Measurements from ENCODE around the gene C2CD2L. TPM values are rescaled to one million over a fixed set of nuclear protein-coding genes. Genes with fewer than 3 reads are reported as not detected.
"Not testable (repeated sequence)": the region's sequence is repeated elsewhere in the genome, so short reads cannot be mapped to it uniquely, and the experiment has no call there.

The C2CD2L gene
- total RNA-seq, 2 experiments from 2014 or later = 15.9 to 16.3 TPM

DNA sequence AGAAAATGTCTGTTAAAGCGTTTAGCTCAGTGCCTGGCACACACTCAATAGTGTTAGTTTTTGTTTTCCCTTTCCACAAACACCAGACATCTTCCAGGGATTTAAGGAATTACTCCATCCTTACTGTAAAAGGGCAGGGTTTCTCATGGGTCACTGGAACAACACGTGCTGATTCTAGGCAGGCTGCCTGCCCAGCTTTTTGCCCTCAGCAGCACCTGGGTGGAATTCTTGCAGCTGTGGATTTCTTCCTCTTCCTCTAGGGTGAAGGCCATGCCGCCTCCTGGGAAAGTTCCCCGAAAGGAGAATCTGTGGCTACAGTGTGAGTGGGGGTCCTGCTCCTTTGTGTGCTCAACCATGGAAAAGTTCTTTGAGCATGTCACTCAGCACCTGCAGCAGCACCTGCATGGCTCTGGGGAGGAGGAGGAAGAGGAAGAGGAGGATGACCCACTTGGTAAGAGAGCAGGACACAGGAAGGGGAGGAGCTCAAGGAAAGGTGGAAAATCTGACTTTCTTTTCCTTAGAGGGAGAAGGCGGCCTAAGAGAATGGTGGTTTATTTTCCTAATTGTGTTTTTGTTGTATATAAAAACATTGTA, 19.6 kb downstream of the C2CD2L start:
- Mint-ChIP-seq H3K9me3 (ENCODE audit: low read depth) (no peaks in the 10 kb centered on the region), H3K4me1 (peaks cover 25% of the 10 kb centered on the region), H3K27ac (peak overlapping the region; percentile 70), H3K36me3 (ENCODE audit: low read depth) (peaks cover 32% of the 10 kb centered on the region), H3K4me3 (no peak overlapping the region), H3K27me3 (no peaks in the 10 kb centered on the region)
- CTCF ChIA-PET = no interaction called here
- POLR2A ChIA-PET = interaction anchor here (0.6 kb wide), 1 partner anchor 42 kb away, joined by 3 read pairs; the partner anchor contains the start of gene HMBS
- no peak for DNase-seq
- intact Hi-C loops (cut with DNase I, micrococcal nuclease) = loop anchor here in 1 of 2 experiments (5.0 kb wide), 2 partner anchors 71 to 156 kb away; no protein-coding TSS in a partner anchor
- no peak for ATAC-seq

- no peak for ATAC-seq
- ChIA-PET POLR2A (no interaction called here), CTCF (interaction anchor here (0.6 kb wide), 1 partner anchor 24 kb away, joined by 4 read pairs; the partner anchor contains the start of gene C2CD2L)
- DNase-seq = no peak
- peaks cover 33% of the 10 kb centered on the region for H3K36me3 Mint-ChIP-seq (ENCODE audit: low read depth)
- H3K4me1 Mint-ChIP-seq = peaks cover 10% of the 10 kb centered on the region
- intact Hi-C loops (cut with DNase I, micrococcal nuclease) = no loop called here
- no peak overlapping the region for H3K4me3 Mint-ChIP-seq
- no peak overlapping the region for H3K27ac Mint-ChIP-seq
- no peaks in the 10 kb centered on the region for H3K27me3 Mint-ChIP-seq
- no peaks in the 10 kb centered on the region for H3K9me3 Mint-ChIP-seq (ENCODE audit: low read depth)
Observed at GRCh38 chr11:119130662-119131061, 23.5 kb downstream of the C2CD2L start.

DNA sequence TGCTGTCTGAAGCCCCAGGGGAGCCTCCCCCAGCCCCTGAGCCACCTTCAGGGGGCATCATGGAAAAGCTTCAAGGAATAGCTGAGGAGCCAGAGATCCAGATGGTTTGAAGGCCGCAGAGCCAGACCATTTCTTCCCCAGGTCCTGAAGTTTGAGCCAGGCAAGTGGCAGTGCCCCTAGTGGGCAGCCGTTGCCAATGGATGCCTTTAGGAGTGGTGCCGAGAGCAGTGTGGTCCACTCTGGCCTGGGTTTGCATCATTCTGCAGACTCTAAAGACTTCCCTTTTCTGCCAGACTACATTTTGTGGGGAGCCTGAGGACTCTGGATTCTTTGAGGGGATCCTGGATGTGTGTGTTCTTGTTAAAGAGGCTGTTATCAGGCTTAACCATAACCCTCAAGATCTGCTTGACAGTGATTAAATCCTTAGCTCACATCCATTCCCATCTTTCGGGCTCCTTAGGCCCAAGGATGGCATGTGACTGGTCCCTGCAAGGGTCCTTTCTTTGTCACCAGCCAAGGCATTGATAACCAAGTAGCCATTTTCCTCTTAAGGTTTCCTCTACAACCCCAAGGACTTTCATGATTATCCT, 27.3 kb downstream of the C2CD2L start:
- ChIA-PET POLR2A (no interaction called here), CTCF (interaction anchor here (0.6 to 1.3 kb wide), 6 partner anchors 17 to 264 kb away, joined by 3 to 5 read pairs (median 3); partner anchors contain the start of gene C2CD2L)
- H3K4me3 Mint-ChIP-seq = no peak overlapping the region
- H3K36me3 Mint-ChIP-seq (ENCODE audit: low read depth) = peaks cover 25% of the 10 kb centered on the region
- peaks cover 2% of the 10 kb centered on the region for H3K4me1 Mint-ChIP-seq
- ATAC-seq (peak; percentile 60), DNase-seq (peak; percentile 37)
- no peaks in the 10 kb centered on the region for H3K9me3 Mint-ChIP-seq (ENCODE audit: low read depth)
- peaks cover 6% of the 10 kb centered on the region for H3K27me3 Mint-ChIP-seq
- intact Hi-C loops (cut with DNase I, micrococcal nuclease) = no loop called here
- no peak overlapping the region for H3K27ac Mint-ChIP-seq

DNA sequence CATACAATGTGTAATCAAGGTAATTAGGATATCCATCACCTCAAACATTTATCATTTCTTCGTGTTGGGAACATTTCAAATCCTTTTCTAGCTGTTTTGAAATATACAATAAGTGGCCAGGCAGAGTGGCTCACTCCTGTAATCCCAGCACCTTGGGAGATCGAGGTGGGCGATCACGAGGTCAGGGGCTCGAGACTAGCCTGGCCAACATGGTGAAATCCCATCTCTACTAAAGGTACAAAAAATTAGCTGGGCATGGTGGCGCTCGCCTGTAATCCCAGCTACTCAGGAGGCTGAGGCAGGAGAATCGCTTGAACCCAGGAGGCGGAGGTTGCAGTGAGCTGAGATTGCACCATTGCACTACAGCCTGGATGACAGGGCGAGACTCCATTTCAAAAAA, 32.1 kb downstream of the C2CD2L start:
- H3K4me1 Mint-ChIP-seq; POLR2A ChIA-PET; H3K27ac Mint-ChIP-seq; H3K9me3 Mint-ChIP-seq (ENCODE audit: low read depth); intact Hi-C loops (cut with DNase I, micrococcal nuclease); DNase-seq; H3K4me3 Mint-ChIP-seq; ATAC-seq; H3K36me3 Mint-ChIP-seq (ENCODE audit: low read depth): not testable (repeated sequence)
- peaks cover 15% of the 10 kb centered on the region for H3K27me3 Mint-ChIP-seq
- CTCF ChIA-PET = interaction anchor here (1.0 kb wide), 1 partner anchor 9 kb away, joined by 3 read pairs; no protein-coding TSS in a partner anchor

- H3K27me3 Mint-ChIP-seq = peaks cover 33% of the 10 kb centered on the region
- intact Hi-C loops (cut with DNase I, micrococcal nuclease) = loop anchor here in 1 of 2 experiments (2.0 kb wide), 1 partner anchor 52 kb away; no protein-coding TSS in a partner anchor
- H3K27ac Mint-ChIP-seq = no peak overlapping the region
- no peaks in the 10 kb centered on the region for H3K36me3 Mint-ChIP-seq (ENCODE audit: low read depth)
- ChIA-PET POLR2A (no interaction called here), CTCF (interaction anchor here (0.6 to 1.7 kb wide), 5 partner anchors 9 to 178 kb away, joined by 3 to 8 read pairs (median 5); no protein-coding TSS in a partner anchor)
- no peak overlapping the region for H3K4me3 Mint-ChIP-seq
- peaks cover 8% of the 10 kb centered on the region for H3K4me1 Mint-ChIP-seq
- DNase-seq = peak; percentile 58
- no peaks in the 10 kb centered on the region for H3K9me3 Mint-ChIP-seq (ENCODE audit: low read depth)
- ATAC-seq = peak; percentile 35
Observed at GRCh38 chr11:119144825-119145486, 37.8 kb downstream of the C2CD2L start.

DNA sequence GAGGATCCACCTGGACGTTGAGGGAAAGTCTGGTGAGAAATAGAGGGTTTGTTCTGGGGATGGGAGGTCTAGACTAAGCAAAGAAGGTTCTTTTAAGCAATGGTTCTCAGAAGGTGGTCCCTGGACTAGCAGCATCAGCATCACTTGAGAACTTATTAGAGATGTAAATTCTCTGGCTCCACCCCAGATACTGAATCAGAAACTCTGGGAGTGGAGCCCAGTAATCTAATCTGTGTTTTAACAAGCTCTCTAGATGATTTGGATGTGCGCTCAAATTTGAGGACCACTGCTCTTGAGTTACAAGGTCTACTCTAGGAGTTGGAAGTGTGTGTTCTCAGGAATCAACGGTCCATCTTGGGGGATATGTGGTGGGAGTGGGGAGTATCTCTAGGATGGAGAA, 38.4 kb downstream of the C2CD2L start:
- Mint-ChIP-seq H3K9me3 (ENCODE audit: low read depth) (no peaks in the 10 kb centered on the region), H3K36me3 (ENCODE audit: low read depth) (no peaks in the 10 kb centered on the region), H3K27me3 (peaks cover 38% of the 10 kb centered on the region), H3K27ac (no peak overlapping the region), H3K4me3 (no peak overlapping the region), H3K4me1 (peaks cover 8% of the 10 kb centered on the region)
- intact Hi-C loops (cut with DNase I, micrococcal nuclease) = loop anchor here in 1 of 2 experiments (2.0 kb wide), 1 partner anchor 51 kb away; no protein-coding TSS in a partner anchor
- ChIA-PET CTCF (interaction anchor here (0.5 to 1.7 kb wide), 6 partner anchors 9 to 221 kb away, joined by 3 to 8 read pairs (median 4); no protein-coding TSS in a partner anchor), POLR2A (no interaction called here)
- ATAC-seq (no peak), DNase-seq (no peak)

DNA sequence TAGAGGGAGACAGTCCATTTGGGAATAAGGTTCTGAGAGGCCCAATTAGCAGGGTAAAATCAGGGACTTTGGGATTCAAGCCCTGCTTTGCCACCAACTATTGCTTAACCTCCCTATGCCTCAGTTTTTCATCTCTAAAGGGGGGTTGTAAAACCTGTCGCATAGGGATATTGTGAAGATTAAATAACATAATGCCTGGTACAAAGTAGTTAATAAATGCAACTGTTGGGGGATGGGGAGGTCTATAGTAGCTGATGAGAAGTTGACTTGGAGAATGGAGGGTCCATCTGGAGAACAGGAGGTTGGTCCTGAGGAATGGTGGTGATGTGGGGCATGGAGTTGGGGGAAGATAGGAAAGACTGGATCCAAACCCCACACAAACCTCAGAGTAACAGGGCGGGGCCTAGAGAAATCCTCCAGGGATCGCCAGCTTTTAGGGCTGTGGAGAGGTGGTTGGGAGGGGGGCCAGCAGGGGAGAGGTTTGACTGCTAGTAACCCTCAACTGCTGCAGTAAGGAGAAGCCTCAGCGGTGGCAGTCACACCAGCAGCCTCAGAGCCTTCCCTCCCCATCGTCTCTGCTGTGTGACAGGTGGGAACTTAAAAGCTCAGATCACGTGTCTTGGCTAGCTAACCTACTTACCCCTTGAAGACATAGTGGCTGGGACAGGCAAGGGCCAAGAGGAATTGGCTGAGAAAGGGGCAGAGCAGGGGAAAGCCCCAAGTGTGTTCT, 40.6 kb downstream of the C2CD2L start:
- DNase-seq (no peak), ATAC-seq (peak; percentile 13)
- POLR2A ChIA-PET = no interaction called here
- Mint-ChIP-seq H3K4me1 (peaks cover 8% of the 10 kb centered on the region), H3K27me3 (peaks cover 41% of the 10 kb centered on the region), H3K27ac (no peak overlapping the region), H3K4me3 (peak overlapping the region; percentile 20), H3K36me3 (ENCODE audit: low read depth) (no peaks in the 10 kb centered on the region), H3K9me3 (ENCODE audit: low read depth) (no peaks in the 10 kb centered on the region)
- intact Hi-C loops (cut with DNase I, micrococcal nuclease) = no loop called here
- CTCF ChIA-PET = interaction anchor here (0.6 to 1.1 kb wide), 3 partner anchors 9 to 281 kb away, joined by 3 to 4 read pairs (median 4); no protein-coding TSS in a partner anchor

DNA sequence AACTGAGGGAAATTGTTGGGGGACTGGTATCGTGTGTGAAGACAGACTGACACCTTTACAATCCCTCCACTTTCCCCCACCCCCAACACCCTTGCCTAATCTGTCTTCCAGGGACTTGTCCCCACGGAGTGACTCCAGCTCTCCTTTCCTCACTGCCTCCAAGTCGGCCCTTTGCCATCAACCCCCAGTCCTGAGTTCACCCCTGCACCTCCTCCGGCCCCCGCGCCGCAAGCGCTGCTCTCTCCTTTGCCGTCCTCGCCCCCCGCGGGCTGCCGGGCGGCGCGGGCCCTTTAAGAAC, 41.5 kb downstream of the C2CD2L start:
- Mint-ChIP-seq H3K36me3 (ENCODE audit: low read depth) (no peaks in the 10 kb centered on the region), H3K27me3 (peaks cover 36% of the 10 kb centered on the region), H3K27ac (no peak overlapping the region), H3K4me1 (peaks cover 8% of the 10 kb centered on the region), H3K4me3 (peak overlapping the region; percentile 64), H3K9me3 (ENCODE audit: low read depth) (no peaks in the 10 kb centered on the region)
- CTCF ChIA-PET = interaction anchor here (1.0 to 1.1 kb wide), 2 partner anchors 10 to 33 kb away, joined by 3 to 5 read pairs; no protein-coding TSS in a partner anchor
- intact Hi-C loops (cut with DNase I, micrococcal nuclease) = loop anchor here in 1 of 2 experiments (1.0 kb wide), 1 partner anchor 27 kb away; the partner anchor contains the start of gene HINFP
- ATAC-seq (no peak), DNase-seq (no peak)
- POLR2A ChIA-PET = interaction anchor here (0.6 kb wide), 1 partner anchor 48 kb away, joined by 3 read pairs; no protein-coding TSS in a partner anchor

GRCh38 chr11:119149018-119149785, 42.1 kb downstream of the C2CD2L start, which contains the start of gene ABCG4:
Gene ABCG4, plus strand, starts transcription at chr11:119149052. Its CDS starts 914 bp downstream, at chr11:119149966.
- Mint-ChIP-seq H3K27me3 (peaks cover 34% of the 10 kb centered on the region), H3K36me3 (ENCODE audit: low read depth) (no peaks in the 10 kb centered on the region), H3K9me3 (ENCODE audit: low read depth) (no peaks in the 10 kb centered on the region), H3K4me1 (peaks cover 8% of the 10 kb centered on the region), H3K4me3 (peak within 1 kb of the TSS; percentile 64), H3K27ac (no peak within 1 kb of the TSS)
- CTCF ChIA-PET = interaction anchor here (0.6 to 1.1 kb wide), 2 partner anchors 34 to 792 kb away, joined by 4 to 5 read pairs; no protein-coding TSS in a partner anchor
- intact Hi-C loops (cut with DNase I, micrococcal nuclease) = loop anchor here in 1 of 2 experiments (1.0 kb wide), 1 partner anchor 28 kb away; the partner anchor contains the start of gene HINFP
- POLR2A ChIA-PET = interaction anchor here (0.6 kb wide), 1 partner anchor 47 kb away, joined by 3 read pairs; no protein-coding TSS in a partner anchor
- peak; percentile 51 for ATAC-seq
- DNase-seq = peak; percentile 45

DNA sequence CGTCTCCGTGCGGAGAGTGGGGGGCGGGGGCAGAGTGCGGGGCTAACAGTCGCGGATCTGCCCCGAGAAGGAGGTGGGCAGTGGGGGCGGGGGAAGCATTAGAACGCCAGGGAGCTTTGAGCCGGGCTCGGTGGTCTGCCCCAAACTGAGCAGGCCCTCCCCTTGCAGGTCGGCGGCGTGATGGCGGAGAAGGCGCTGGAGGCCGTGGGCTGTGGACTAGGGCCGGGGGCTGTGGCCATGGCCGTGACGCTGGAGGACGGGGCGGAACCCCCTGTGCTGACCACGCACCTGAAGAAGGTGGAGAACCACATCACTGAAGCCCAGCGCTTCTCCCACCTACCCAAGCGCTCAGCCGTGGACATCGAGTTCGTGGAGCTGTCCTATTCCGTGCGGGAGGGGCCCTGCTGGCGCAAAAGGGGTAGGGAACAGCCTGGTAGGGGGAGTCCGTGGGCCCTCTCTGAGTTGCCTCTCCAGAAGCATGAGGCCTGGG, 42.7 kb downstream of the C2CD2L start:
- no peak overlapping the region for H3K4me3 Mint-ChIP-seq
- H3K36me3 Mint-ChIP-seq (ENCODE audit: low read depth) = no peaks in the 10 kb centered on the region
- DNase-seq (no peak), ATAC-seq (no peak)
- no peaks in the 10 kb centered on the region for H3K9me3 Mint-ChIP-seq (ENCODE audit: low read depth)
- H3K4me1 Mint-ChIP-seq = peaks cover 8% of the 10 kb centered on the region
- ChIA-PET CTCF (interaction anchor here (0.6 to 1.1 kb wide), 2 partner anchors 178 to 792 kb away, joined by 3 to 4 read pairs; no protein-coding TSS in a partner anchor), POLR2A (interaction anchor here (0.6 kb wide), 1 partner anchor 46 kb away, joined by 3 read pairs; no protein-coding TSS in a partner anchor)
- intact Hi-C loops (cut with DNase I, micrococcal nuclease) = loop anchor here in 1 of 2 experiments (1.0 kb wide), 1 partner anchor 29 kb away; the partner anchor contains the start of gene HINFP
- H3K27me3 Mint-ChIP-seq = peaks cover 34% of the 10 kb centered on the region
- no peak overlapping the region for H3K27ac Mint-ChIP-seq
